HG03442 (cell line): ENCODE results near the gene ARVCF.

Experiments used
- ATAC-seq: cut with Tn5 transposase; IDR thresholded peaks from one replicate; pipeline ENCODE4 v1.9.1; 2021; ENCODE audit warnings: mild to moderate bottlenecking, moderate library complexity; ENCODE audit not compliant: unreplicated experiment

Gene ARVCF

DNA sequence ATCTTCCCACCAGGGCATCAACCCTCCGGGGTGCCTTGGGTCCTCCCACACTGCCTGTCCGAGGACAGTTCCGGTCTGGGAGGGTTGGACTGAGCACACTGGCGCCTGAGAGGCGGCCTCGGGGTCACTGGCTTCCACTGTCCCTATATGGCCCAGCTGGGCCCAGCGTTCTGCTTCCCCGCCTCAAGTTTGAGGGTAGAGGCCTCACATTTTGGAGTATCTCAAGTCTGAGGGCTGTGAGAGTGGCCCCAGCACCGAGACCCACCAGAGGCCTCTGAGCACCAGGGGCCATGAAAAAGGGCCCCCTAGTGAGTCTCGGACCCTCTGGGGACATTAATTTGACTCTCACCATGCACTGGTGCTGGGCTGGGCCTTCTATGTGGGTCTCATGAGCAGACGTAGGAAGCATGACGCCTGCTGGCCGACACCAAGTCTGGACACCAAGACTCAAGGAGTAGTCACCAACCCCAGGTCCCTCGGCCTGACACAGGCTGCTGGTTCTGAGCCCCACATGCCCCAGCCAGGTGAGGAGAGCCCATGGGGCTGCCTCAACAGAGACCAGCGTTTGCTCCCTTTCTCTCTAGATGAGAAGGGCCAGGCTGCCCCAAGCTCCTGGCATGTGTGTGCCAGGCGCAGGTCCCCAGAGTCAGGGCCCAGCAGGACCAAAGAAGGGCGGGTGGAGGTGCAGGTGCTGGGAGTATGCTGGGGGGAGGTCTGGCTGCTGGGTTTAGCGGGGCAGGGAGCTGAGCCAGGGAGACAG, 27.5 kb downstream of the ARVCF start:
- ATAC-seq: no peak

DNA sequence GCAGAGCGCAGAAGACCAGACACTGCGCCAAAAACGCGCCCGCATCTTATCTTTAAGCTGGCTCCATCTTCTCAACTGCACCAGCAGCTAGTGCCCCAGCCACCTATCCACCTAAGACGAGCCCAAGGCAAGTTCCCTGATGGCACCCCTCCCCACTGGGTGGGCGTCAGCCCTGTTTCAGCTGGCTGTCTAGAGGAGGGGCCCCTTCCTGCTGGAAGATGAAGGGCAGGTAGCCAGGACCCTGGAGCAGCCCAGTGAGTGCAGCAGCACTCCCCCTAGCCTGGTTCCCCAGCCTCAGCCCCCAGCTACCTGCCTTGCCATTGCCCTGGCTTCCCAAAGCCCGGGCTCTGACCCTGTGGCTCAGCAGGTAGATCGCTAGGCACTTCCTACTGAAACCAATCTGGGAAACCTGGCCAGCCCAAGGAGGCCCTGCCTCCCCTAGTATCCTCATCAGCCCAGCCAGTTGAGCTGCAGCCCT, 28.3 kb downstream of the ARVCF start:
- ATAC-seq: no peak

GRCh38 chr22:19987394-19988306, 29.0 kb downstream of the ARVCF start:
- no peak for ATAC-seq

DNA sequence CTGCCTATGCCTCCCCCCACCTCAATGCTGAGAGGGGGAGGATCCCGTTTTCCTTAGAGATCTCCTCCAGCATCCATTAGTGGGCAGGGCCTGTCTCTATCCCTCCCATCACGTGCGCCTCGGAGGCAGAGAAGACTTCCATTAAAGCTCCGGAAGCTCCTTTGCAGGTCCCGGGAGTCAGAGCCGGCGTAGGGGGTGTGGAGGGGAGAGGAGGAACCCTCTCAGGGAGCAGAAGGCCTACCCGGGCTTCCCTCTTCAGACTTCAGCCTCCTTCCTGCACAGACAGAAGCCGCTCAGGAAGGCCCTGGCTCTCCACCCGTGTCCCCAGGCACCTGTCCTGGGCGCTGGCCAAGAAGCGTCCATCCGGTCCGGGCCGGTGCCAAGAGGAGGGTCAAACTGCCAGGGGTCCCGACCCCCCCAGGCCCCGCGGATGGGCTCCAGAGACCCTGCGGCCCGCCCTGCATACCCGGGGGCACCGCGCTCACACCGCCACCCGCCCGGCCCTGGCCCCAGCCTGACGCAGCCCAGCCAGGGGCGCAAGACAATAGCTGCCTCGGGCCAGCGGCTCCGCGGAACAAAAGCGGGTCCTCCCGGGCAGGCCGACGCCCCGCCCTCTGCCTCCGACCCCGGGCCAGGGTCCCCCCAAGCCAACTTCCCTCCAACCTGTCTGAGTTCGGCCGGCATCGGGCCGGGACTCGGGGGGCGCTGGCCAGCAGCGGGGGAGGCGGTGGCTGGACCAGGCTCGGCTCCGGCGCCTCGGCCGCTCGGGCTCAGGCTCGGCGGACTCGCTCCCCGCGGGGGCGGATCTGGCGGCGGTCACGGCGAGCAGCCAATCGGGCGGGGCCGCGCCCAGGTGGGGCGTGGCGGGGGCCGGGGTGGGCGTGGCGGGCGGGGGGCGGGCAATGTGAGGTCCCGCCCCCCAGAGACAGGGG, 29.9 kb downstream of the ARVCF start:
- peak; percentile 62 for ATAC-seq

DNA sequence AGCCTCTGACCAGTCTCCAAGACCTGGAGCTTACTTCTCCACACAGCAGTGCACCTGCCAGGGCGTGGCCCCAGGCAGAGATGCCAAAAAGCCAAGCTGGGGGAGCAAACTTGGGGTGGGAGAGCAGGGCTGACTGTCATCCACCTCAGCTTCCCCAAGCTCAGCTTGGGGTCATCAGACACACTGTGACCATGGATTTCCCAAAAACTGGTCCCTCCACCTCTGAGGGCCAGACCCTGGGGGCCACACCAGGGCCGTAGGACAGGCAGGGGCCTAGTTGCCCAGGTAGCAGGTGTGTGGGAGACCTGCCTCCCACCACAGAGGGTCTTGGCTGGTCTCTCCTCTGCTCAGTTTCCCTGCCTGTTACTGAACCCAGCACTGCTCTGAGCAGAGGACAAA, 30.6 kb downstream of the ARVCF start:
- no peak for ATAC-seq

- no peak for ATAC-seq
Measured at GRCh38 chr22:19984851-19985811, 31.5 kb downstream of the ARVCF start.

DNA sequence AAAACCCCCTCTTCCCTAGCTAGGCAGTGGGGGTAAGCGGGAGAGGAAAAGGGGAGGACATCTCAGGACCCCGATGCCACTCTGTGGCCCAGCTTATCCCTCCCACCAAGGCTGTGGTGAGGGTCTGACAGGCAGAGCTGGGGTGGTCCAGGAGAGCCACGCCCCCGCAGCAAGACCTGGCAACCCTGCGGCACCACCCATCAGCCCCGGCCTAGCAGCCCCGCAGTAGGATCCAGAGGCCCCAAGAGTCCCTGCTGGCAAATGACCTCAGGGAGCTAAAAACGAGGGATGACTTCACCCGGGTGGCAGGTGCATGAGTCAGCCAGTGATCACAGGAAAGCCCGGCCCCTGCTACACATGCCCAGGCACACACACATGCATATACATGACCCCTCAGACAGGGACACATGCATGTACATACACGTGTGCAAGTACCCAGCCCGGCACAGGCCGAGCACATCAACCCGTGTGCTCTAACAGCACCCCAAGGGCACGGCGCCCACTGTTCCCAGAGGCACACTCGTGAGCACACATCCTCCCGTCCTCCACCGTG, 32.3 kb downstream of the ARVCF start:
- no peak for ATAC-seq

DNA sequence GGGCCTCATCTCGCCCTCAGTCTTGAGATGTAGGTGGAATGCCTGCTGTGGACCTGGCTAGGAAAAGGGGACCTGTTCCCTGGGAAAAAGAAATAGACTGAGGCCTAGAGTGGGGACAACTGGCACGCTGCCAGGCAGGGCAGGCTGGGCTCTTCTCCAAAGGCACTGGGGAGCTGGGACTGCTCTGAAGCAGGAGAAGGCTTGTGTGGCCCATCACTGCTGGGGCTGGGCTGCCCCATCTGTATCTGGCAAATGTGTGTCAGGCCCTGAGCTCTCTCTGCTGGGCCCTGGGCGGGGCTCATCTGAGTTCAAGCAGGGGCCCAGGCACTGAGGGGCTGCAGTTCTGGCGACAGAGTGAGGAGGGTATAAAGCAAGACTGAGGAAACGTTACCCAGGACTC, 32.9 kb downstream of the ARVCF start:
- no peak for ATAC-seq

DNA sequence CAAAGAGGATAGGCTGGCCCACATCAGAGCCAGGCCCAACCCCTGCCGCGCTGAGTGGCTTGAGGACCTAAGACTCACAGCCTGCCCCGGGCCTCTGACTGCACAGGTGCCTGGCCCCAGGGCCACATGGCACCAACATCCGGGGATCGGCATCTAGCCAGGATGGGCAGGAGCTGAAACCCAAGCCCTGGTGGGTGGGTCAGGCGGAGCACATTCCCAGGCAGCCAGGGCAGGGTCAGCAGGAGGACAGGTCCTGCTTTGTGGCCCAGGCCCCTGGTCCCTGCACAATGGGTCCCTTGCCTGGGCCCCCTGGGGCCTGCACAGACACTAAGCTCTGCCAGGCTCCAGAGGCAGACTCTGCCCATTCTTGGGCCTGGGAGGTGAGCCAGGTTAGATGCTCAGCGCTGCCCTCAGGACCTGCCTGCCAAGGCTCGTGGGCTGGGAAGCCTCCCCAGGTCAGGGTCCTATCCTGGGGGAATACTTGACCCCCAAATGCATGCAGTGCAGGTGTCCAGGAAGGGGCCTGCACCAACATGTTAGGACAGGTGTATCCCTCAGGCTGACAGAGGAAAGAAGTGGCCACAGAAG, 33.5 kb downstream of the ARVCF start:
- no peak for ATAC-seq

DNA sequence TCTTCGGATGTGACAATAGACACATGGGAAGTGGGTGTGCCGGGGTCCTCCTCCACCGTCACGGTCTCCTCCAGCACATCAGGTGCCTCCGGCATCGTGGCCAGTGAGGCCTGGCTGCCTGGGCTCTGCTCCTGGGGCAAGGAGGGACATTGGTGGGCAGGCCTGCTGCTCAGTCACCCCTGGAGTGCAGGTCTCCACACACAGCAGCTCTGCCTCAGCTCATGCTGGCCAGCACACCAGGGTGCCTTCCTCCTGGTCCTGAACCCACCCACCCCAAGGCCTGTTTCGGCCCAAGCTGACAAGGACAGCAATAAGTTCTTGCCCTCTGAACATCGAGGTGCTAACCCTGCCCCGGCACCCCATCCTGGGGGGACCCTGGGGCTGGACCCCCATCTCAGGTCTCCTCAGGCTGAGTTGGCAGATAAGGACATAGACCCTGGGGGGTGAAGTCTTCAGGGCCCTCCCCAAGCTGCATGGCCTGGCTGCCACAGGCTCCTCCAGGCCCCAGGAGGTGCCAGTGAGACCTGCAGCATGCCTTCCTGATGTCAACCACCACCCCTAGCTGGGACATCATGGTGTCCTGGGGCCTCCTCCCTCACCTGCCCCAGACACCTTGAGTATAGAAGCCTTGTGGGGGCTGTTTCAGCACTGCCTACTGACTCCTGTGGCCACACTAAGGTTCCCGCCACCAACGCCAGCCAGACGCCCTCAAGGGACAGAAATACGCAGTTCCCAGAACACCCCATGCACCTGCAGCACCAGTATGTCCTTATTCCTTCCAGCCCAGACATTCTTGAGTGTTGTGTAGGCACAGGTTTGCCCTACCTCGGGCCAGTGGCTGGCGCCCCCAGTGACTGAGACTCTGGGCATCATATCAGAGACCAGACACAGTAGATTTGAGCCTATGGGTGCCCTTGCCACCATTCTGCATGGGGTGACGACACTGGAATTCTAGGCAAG, 34.4 kb downstream of the ARVCF start:
- no peak for ATAC-seq

DNA sequence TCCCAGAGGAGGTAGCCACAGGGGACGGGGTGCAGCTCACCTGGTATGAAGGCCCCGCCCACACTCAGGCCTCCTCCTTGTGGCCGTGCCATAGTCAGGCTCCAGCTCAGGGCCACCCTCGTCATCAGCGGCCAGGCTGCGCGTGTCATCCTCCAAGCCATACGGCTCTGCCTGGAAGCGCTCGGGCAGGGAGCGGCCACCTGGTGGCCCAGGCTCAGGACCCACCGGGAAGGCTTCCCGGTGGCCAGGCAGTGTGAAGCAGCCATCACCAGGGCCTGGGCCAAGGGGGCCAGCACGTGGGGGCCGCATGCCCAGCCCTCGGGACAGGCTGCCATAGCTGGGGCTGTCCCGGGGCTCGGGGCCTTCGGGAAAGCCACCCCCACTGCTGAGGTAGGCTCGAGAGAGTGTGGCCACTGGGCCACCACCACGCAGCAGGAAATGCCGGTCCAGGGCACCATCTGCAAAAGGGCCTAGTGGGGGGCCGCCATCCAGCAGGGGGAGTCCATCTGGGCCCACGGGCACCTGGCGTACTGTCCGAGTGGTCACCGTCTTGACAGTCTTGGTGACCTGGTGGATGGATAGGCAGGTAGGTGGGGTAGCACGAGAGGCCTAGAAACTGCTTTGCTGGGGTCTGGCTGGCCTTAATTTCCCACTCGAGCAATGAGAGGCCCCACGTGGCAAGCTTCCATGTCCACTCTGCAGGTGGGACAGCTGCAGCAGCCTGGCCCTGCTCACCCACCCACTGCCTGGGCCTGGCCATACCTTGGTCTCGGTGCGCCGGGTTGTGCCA, 35.3 kb downstream of the ARVCF start:
- no peak for ATAC-seq

DNA sequence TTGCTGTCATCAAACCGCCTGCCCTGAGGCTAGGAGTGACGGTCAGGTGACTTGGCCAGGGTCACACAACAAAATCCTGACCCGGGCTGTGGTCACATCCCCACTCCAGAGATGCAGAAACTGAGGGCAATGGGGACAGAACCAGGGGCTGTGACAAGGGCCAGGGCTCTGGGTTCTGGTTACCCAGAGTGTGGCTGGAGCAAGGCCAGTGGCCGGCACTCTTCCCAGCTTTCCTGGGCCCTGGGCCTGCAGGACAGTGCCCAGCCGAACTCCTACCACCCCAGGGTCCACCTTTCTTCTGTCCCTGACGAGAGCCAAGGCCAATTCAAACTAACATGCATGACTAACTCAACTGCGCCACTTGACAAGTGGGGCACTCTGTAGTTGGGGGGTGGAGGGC, 35.9 kb downstream of the ARVCF start:
- ATAC-seq: no peak

DNA sequence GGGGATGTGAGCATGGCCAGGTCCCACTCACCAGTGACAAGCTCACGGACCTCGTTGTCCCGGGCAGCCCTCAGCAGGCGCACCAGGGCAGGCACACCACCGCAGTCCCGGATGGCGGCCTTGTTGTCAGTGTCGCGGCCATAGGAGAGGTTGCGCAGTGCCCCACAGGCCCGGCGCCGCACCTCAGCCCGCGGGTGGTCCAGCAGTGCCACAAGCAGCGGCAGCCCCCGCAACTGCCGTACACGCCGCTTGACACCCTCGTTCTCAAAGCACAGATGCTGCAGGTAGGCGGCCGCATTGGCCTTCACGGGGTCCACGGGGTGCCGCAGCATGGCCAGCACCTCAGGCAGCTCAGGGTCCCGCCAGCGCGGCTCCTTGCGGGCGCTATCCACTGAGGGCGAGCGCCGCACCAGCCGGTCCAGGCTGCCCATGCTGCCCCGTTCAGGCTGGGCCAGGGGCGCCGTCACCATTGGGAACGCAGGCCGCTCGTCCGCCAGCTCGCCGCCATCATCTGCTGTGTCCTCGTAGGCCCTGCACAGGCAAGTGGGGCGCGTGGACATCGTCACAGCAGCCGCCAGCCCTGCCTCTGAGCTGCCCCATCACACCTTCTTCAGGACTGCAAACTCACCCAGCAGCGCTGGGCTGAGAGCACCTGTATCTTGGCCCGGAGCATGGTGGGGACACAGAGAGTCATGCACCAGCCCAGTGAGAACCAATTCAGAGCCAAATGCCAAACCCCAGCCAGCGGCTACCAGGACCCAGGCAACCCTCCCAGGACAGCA, 36.7 kb downstream of the ARVCF start:
- ATAC-seq: no peak

- ATAC-seq: no peak
Measured at GRCh38 chr22:19978748-19979147, 37.9 kb downstream of the ARVCF start.

GRCh38 chr22:19977296-19978243, 39.1 kb downstream of the ARVCF start:
- ATAC-seq: no peak
